ENCODE measurements around the gene CASTOR1.

The CASTOR1 gene

GRCh38 chr22:30244641-30245040 lies 44.7 kb downstream of the CASTOR1 start:
- H3K27ac ChIP-seq (ENCODE audit: low read depth, low read length) = no peak overlapping the region

GRCh38 chr22:30244066-30244465 lies 45.2 kb downstream of the CASTOR1 start:
- Histone ChIP-seq H3K79me2 (ENCODE audit: control insufficient read depth, low read length) (no peaks in the 10 kb centered on the region), H3K4me3 (ENCODE audit: low read length) (no peak overlapping the region), H3K9me3 (ENCODE audit: control insufficient read depth, insufficient read depth, low read length) (no peaks in the 10 kb centered on the region), H3K36me3 (ENCODE audit: control insufficient read depth, low read length) (no peaks in the 10 kb centered on the region), H3K4me1 (ENCODE audit: control insufficient read depth, low read length) (no peaks in the 10 kb centered on the region), H3K4me2 (ENCODE audit: low read length) (no peak overlapping the region), H3K9me2 (replicated peaks; ENCODE audit: control insufficient read depth, low read length) (no peaks in the 10 kb centered on the region), H4K20me1 (ENCODE audit: control insufficient read depth, insufficient read depth, low read depth, low read length) (no peaks in the 10 kb centered on the region), H3F3A (ENCODE audit: control insufficient read depth, insufficient read depth) (no peaks in the 10 kb centered on the region), H3K27me3 (ENCODE audit: control insufficient read depth, low read length) (peaks cover 29% of the 10 kb centered on the region), H3K27ac (ENCODE audit: low read depth, low read length) (no peak overlapping the region)
- no peak for TF ChIP-seq CTCF (IDR thresholded peaks at IDR 0.05; ENCODE audit: low read depth, low read length, poor library complexity, severe bottlenecking)
- no peak for TF ChIP-seq EZH2phosphoT487 (IDR thresholded peaks at IDR 0.05; ENCODE audit: borderline replicate concordance, low read length)

More at GRCh38 chr22:30244641-30245040, 44.7 kb downstream of the CASTOR1 start:
- Histone ChIP-seq H3K4me3 (ENCODE audit: low read length) (no peak overlapping the region), H3F3A (ENCODE audit: control insufficient read depth, insufficient read depth) (no peaks in the 10 kb centered on the region), H3K4me1 (ENCODE audit: control insufficient read depth, low read length) (no peaks in the 10 kb centered on the region), H3K79me2 (ENCODE audit: control insufficient read depth, low read length) (no peaks in the 10 kb centered on the region), H3K27me3 (ENCODE audit: control insufficient read depth, low read length) (peaks cover 29% of the 10 kb centered on the region), H3K4me2 (ENCODE audit: low read length) (no peak overlapping the region), H4K20me1 (ENCODE audit: control insufficient read depth, insufficient read depth, low read depth, low read length) (no peaks in the 10 kb centered on the region), H3K9me3 (ENCODE audit: control insufficient read depth, insufficient read depth, low read length) (no peaks in the 10 kb centered on the region), H3K9me2 (replicated peaks; ENCODE audit: control insufficient read depth, low read length) (no peaks in the 10 kb centered on the region), H3K36me3 (ENCODE audit: control insufficient read depth, low read length) (no peaks in the 10 kb centered on the region)
- TF ChIP-seq CTCF (IDR thresholded peaks at IDR 0.05; ENCODE audit: low read depth, low read length, poor library complexity, severe bottlenecking) (no peak), EZH2phosphoT487 (IDR thresholded peaks at IDR 0.05; ENCODE audit: borderline replicate concordance, low read length) (no peak)

DNA sequence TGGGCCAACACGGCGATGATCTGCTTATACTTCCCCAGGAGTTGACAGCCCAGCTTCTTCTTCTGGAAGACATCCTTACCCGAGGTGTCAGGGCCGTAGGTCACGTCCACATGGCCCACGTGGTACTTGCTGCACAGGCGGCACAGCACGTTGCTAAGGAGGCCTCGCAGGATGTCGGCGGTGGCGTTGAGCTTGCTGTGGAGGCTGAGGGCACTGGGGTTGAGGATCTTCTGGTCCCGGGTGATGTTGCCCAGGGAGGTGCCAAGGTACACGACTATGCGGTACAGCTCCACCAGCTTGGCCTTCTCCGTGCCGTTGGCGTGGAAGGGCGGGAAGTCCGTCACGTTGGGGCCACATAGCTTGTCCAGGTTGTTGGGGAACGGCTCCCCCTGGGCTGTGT lies 45.6 kb downstream of the CASTOR1 start:
- no peaks in the 10 kb centered on the region for H3K9me3 ChIP-seq (ENCODE audit: control insufficient read depth, insufficient read depth, low read length)
- H3K4me1 ChIP-seq (ENCODE audit: control insufficient read depth, low read length) = no peaks in the 10 kb centered on the region
- H3K27me3 ChIP-seq (ENCODE audit: control insufficient read depth, low read length) = peaks cover 29% of the 10 kb centered on the region
- no peak overlapping the region for H3K4me2 ChIP-seq (ENCODE audit: low read length)
- no peaks in the 10 kb centered on the region for H3K79me2 ChIP-seq (ENCODE audit: control insufficient read depth, low read length)
- H3K36me3 ChIP-seq (ENCODE audit: control insufficient read depth, low read length) = no peaks in the 10 kb centered on the region
- H3K27ac ChIP-seq (ENCODE audit: low read depth, low read length) = no peak overlapping the region
- TF ChIP-seq CTCF (IDR thresholded peaks at IDR 0.05; ENCODE audit: low read depth, low read length, poor library complexity, severe bottlenecking) (no peak), EZH2phosphoT487 (IDR thresholded peaks at IDR 0.05; ENCODE audit: borderline replicate concordance, low read length) (no peak)
- H4K20me1 ChIP-seq (ENCODE audit: control insufficient read depth, insufficient read depth, low read depth, low read length) = no peaks in the 10 kb centered on the region
- H3K9me2 ChIP-seq (replicated peaks; ENCODE audit: control insufficient read depth, low read length) = no peaks in the 10 kb centered on the region
- no peak overlapping the region for H3K4me3 ChIP-seq (ENCODE audit: low read length)
- no peaks in the 10 kb centered on the region for H3F3A ChIP-seq (ENCODE audit: control insufficient read depth, insufficient read depth)
